Aorta (tissue), 5 donors: ENCODE measurements around the gene UBL4A. TPM values are rescaled to one million over a fixed set of nuclear protein-coding genes. Genes with fewer than 3 reads are reported as not detected.

Source experiments
- ATAC-seq: fragments of 200-7000 bp; cut with Tn5 transposase; one replicate; pipeline ENCODE4 v1.9.1; 2022; ENCODE audit warnings: moderate library complexity; ENCODE audit not compliant: low FRiP score
- DNase-seq, 2 donors: peaks; one replicate each; pipeline ENCODE4 v3.0.0-alpha.2; 2020
- H3K27ac ChIP-seq, 2 donors: one replicate each; pipeline ENCODE4 v1.5.1; 2013; ENCODE audit warnings: low read length in 2 of 2, mild to moderate bottlenecking in 2 of 2, moderate library complexity in 2 of 2, control low read depth in 1 of 2, inconsistent platforms in 1 of 2, low read depth in 1 of 2
- H3K27me3 ChIP-seq, 2 donors: one replicate each; pipeline ENCODE4 v1.6.1; 2013; ENCODE audit warnings: control low read depth in 1 of 2, low read length in 1 of 2, mild to moderate bottlenecking in 1 of 2, moderate library complexity in 1 of 2; ENCODE audit not compliant: insufficient read depth in 2 of 2, control insufficient read depth in 1 of 2
- H3K36me3 ChIP-seq, 2 donors: one replicate each; pipeline ENCODE4 v1.6.1; 2013; ENCODE audit warnings: control low read depth in 1 of 2, low read length in 1 of 2, mild to moderate bottlenecking in 1 of 2; ENCODE audit not compliant: insufficient read depth in 2 of 2, control insufficient read depth in 1 of 2
- H3K4me1 ChIP-seq, 2 donors: one replicate each; pipeline ENCODE4 v1.6.1; 2013; ENCODE audit warnings: low read length in 2 of 2, control low read depth in 1 of 2, mild to moderate bottlenecking in 1 of 2, moderate library complexity in 1 of 2; ENCODE audit not compliant: insufficient read depth in 2 of 2, control insufficient read depth in 1 of 2
- H3K4me3 ChIP-seq, 2 donors: one replicate each; pipeline ENCODE4 v1.5.1; 2013; ENCODE audit warnings: low read length in 2 of 2, control low read depth in 1 of 2, mild to moderate bottlenecking in 1 of 2
- H3K9me3 ChIP-seq: one replicate; pipeline ENCODE4 v1.6.1; 2013; ENCODE audit warnings: mild to moderate bottlenecking, low read length; ENCODE audit not compliant: control insufficient read depth
- WGBS, 2 donors: extraction: QIAGEN DNeasy Blood & Tissue Kit; methylation state at CpG; one replicate each; pipeline ENCODE4 v1.1.7; 2013; 5-methylcytosine and 5-hydroxymethylcytosine counted together
- intact Hi-C, 2 donors: fragments of 100-400 bp; cut with DNase I; formaldehyde crosslinking; loops; one replicate each; pipeline versions ENCODE4 v1.14.2 to v1.15.0; 2022
- polyA plus RNA-seq, 2 donors: library from polyadenylated mRNA; stranded (reverse); fragments of 200-250 nt; gene quantifications; one replicate each; pipeline ENCODE4 v1.2.3, GENCODE V29; 2013
- total RNA-seq, 2 donors: library from RNA; stranded (reverse); fragmentation: NEBNext Ultra II Directional; extraction: Animal tissue kit (Norgen Biotek cat#: 25700); gene quantifications; one replicate each; pipeline ENCODE4 v1.2.1, GENCODE V29; 2021
- donor health status: healthy with polysubstance abuse.
- donor health status: Bipolar disorder and iron deficiency.
- donor health status: DM: no; HTN: no; CAD: no.
- donor health status: DM: no; HTN: no; CAD: no.
- donor health status: DM: yes; HTN: yes; CAD: no.

Gene UBL4A
- total and polyA plus RNA-seq, 4 donors, result 20.5 to 27.2 (median 25.5) TPM

DNA sequence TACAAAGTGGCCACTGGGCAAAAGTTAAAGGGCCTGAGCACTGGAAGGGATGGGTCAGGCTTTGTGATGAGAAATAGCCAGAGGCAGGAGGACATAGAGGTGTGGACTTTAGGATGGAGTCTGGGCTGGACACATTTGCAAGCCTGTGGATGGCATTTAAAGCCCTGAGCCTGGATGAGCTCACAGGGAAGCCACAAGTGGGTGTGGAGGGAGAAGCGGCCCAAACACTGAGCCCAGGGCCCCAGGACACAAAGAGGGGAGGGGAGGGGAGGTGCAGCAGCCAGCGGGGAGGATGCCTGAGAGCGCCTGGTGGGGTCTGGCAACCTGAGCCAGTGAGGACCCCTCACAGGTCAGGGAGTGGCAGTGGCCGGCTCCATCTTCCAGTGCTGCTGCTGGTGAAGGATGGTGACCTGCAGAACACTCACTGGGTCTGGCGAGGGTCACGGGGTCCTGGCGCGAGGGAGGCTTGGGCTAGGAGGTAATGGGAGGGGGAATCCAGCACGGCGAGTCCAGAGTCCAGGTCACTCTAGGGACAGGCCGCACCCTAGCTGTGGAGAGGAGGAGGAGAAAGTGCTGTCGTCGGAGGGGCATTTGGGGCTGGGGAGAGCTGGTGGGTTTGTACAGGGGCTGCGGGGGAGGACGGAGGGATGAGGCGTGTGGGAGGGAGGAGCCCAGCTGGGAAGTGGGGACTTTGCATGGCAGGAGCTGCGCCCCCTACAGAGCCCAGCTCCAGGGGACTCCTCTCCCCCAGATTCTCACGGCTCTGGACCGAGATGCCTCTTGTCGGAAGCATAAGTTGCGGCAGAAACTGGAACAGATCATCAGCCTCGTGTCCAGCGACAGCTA is 14.4 kb downstream of the UBL4A start:
- ATAC-seq (no peak), DNase-seq (no peak)
- H3K4me1 ChIP-seq, result no peaks in the 10 kb centered on the region
- H3K27me3 ChIP-seq, result no peaks in the 10 kb centered on the region
- no peaks in the 10 kb centered on the region for H3K9me3 ChIP-seq
- H3K27ac ChIP-seq, result no peak overlapping the region
- no peak overlapping the region for H3K4me3 ChIP-seq
- 79 to 84% methylated on average over 23 of the region's 23 CpGs for WGBS, 2 donors
- H3K36me3 ChIP-seq, result peaks cover 0 to 11% of the 10 kb centered on the region in 2 donors
- intact Hi-C loops, result no loop called here

DNA sequence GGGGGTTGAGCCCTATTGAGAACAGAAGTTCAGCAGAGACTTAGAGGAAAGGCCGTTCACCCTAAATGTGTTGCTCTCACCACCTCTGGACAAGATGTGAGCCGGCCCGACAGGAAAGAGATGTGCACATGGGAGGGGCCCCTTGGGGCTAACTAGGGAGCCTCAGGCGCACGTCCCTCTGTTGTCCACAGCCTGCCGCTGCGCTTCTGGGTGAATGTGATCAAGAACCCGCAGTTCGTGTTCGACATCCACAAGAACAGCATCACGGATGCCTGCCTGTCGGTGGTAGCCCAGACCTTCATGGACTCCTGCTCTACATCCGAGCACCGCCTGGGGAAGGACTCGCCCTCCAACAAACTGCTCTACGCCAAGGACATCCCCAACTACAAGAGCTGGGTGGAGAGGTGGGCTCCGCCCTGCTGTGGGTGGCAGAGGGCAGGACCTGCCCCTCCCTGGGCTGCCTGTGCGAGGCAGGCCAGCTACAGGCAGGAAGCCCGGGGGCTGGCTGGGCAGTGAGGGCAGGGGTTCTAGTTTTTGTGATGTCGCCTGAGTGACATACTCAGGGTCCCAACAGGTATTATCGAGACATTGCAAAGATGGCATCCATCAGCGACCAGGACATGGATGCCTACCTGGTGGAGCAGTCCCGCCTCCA is 15.4 kb downstream of the UBL4A start:
- DNase-seq, result peak in 1 of 2 donors; percentile 70
- H3K36me3 ChIP-seq, result peaks cover 0 to 11% of the 10 kb centered on the region in 2 donors
- intact Hi-C loops, result no loop called here

DNA sequence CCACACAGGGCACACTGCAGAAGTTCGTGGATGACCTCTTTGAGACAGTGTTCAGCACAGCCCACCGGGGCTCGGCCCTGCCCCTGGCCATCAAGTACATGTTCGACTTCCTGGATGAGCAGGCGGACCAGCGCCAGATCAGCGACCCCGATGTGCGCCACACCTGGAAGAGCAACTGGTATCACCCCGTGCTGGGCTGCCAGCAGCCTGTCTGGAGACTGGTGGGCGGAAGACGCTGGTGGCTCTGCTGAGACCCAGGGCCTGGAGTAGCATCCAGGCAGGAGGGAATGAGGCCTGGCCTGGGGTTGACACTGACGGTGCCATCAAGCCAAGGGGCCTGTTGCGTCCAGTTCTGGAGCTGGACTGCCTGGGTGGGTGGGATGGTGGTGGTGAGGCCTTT is 16.0 kb downstream of the UBL4A start:
- 88 to 90% methylated on average over 14 of the region's 14 CpGs for WGBS, 2 donors
- Histone ChIP-seq H3K4me3 (no peak overlapping the region), H3K27me3 (no peaks in the 10 kb centered on the region), H3K9me3 (no peaks in the 10 kb centered on the region), H3K36me3 (peaks cover 0 to 15% of the 10 kb centered on the region in 2 donors), H3K4me1 (no peaks in the 10 kb centered on the region), H3K27ac (no peak overlapping the region)
- no peak for ATAC-seq
- intact Hi-C loops, result no loop called here
- peak in 1 of 2 donors; percentile 36 for DNase-seq

More for the DNA sequence above, 15.4 kb downstream of the UBL4A start:
- no peaks in the 10 kb centered on the region for H3K27me3 ChIP-seq
- H3K9me3 ChIP-seq, result no peaks in the 10 kb centered on the region
- ATAC-seq, result no peak
- no peaks in the 10 kb centered on the region for H3K4me1 ChIP-seq
- no peak overlapping the region for H3K27ac ChIP-seq
- 85 to 87% methylated on average over 23 of the region's 23 CpGs for WGBS, 2 donors
- no peak overlapping the region for H3K4me3 ChIP-seq

DNA sequence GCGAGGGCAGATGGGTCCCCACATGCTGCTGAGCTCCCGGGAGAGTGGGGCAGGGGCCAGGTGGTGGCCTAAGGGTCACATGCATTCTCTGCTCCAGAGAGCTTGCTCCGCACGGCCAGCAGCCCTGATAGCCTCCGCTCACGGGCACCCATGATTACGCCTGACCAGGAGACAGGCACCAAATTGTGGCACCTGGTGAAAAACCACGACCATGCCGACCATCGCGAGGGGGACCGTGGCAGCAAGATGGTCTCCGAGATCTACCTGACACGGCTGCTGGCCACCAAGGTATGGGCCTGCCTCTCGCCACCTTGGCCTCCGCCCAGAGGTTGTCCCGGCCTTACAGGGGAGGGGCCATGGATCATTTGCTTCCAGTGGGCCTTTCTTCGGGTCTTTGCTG is 16.5 kb downstream of the UBL4A start:
- 86% methylated on average over 18 of the region's 18 CpGs for WGBS, 2 donors
- DNase-seq (no peak), ATAC-seq (no peak)
- Histone ChIP-seq H3K4me3 (no peak overlapping the region), H3K27me3 (no peaks in the 10 kb centered on the region), H3K36me3 (peaks cover 0 to 16% of the 10 kb centered on the region in 2 donors), H3K27ac (no peak overlapping the region), H3K9me3 (no peaks in the 10 kb centered on the region), H3K4me1 (no peaks in the 10 kb centered on the region)
- intact Hi-C loops, result no loop called here

DNA sequence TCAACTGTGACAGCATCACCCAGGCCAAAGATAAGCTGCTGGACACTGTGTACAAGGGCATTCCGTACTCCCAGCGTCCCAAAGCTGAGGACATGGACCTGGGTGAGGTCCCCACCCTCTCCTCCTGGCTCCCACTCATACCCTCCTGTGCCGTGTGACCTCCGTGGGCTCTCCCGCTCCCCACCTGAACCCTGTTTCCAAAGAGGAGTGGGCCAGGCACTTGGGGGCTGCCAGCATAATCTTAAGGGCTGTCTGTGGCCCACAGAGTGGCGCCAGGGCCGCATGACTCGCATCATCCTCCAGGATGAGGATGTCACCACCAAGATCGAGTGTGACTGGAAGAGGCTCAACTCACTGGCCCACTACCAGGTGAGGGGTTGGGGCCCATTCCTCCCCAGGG is 17.3 kb downstream of the UBL4A start:
- Histone ChIP-seq H3K36me3 (peaks cover 0 to 16% of the 10 kb centered on the region in 2 donors), H3K9me3 (no peaks in the 10 kb centered on the region), H3K4me3 (no peak overlapping the region), H3K27me3 (no peaks in the 10 kb centered on the region), H3K27ac (no peak overlapping the region), H3K4me1 (no peaks in the 10 kb centered on the region)
- 83 to 85% methylated on average over 9 of the region's 9 CpGs for WGBS, 2 donors
- DNase-seq (no peak), ATAC-seq (no peak)
- intact Hi-C loops, result no loop called here

DNA sequence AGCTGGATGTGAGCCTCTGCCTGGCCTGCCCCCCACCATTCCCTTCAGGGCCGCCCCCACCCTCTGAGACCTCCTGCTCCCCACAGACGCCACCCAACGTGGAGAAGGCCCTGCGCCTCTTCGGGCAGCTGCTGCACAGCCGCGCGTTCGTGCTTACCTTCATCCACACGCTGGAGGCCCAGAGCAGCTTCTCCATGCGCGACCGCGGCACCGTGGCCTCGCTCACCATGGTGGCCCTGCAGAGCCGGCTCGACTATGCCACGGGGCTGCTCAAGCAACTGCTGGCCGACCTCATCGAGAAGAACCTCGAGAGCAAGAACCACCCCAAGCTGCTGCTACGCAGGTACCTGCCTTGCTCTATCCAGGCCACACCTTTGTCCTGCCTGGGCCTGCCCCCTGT is 18.2 kb downstream of the UBL4A start:
- DNase-seq (no peak), ATAC-seq (no peak)
- Histone ChIP-seq H3K9me3 (no peaks in the 10 kb centered on the region), H3K4me1 (no peaks in the 10 kb centered on the region), H3K36me3 (peaks cover 0 to 16% of the 10 kb centered on the region in 2 donors), H3K27ac (no peak overlapping the region), H3K27me3 (no peaks in the 10 kb centered on the region), H3K4me3 (no peak overlapping the region)
- WGBS, 2 donors, result 93 to 94% methylated on average over 23 of the region's 23 CpGs
- intact Hi-C loops, result no loop called here

DNA sequence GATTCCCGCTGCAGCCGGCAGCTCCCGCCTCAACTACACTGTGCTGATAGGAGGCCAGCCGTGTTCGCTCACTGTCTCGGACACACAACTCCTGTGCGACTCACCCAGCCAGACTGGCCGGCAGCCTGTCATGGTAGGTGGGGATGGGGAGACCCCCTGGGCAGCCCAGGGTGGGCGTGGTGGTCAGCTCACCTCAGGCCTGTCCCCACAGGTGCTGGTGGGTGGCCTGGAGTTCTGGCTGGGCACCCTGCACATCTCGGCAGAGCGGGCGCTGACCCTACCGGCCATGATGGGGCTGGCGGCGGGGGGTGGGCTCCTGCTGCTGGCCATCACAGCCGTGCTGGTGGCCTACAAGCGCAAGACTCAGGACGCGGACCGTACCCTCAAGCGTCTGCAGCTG is 18.9 kb downstream of the UBL4A start:
- ATAC-seq (no peak), DNase-seq (no peak)
- Histone ChIP-seq H3K9me3 (no peaks in the 10 kb centered on the region), H3K27ac (no peak overlapping the region), H3K36me3 (peaks cover 0 to 16% of the 10 kb centered on the region in 2 donors), H3K27me3 (no peaks in the 10 kb centered on the region), H3K4me3 (no peak overlapping the region), H3K4me1 (no peaks in the 10 kb centered on the region)
- WGBS, 2 donors, result 93 to 94% methylated on average over 21 of the region's 21 CpGs
- intact Hi-C loops, result no loop called here

DNA sequence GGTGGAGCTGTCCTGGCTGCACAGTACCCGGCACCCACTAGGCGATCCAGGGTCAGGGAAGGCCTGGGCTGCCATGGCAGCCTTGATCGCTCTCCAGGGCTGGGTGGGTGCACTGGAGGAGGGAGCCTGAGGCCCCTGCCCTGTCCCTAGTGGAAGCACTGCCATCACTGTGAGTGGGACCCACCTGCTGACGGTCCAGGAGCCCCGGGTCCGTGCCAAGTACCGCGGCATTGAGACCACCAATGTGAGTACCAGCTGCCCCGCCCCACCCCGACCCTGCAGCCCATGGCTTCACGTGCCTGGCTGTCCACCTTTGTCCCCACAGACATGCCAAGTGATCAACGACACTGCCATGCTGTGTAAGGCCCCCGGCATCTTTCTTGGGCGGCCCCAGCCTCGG is 19.5 kb downstream of the UBL4A start:
- peaks cover 0 to 16% of the 10 kb centered on the region in 2 donors for H3K36me3 ChIP-seq

DNA sequence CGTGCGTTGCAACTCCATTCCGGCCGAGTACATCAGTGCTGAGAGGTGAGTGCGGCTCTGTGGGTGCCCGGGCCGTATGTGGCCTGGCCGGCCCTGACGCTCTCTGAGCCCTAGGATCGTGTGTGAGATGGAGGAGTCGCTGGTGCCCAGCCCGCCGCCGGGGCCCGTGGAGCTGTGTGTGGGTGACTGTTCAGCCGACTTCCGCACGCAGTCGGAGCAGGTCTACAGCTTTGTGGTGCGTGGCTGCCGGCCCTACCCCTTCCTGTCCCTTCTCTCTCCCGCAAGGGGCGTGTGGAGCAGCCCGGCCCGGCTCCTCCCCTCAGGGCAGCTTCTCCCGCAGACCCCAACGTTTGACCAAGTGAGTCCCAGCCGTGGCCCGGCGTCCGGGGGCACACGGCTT is 20.4 kb downstream of the UBL4A start:
- ATAC-seq (no peak), DNase-seq (no peak)
- 88 to 89% methylated on average over 32 of the region's 32 CpGs for WGBS, 2 donors
- H3K9me3 ChIP-seq, result no peaks in the 10 kb centered on the region
- intact Hi-C loops, result no loop called here
- H3K4me3 ChIP-seq, result no peak overlapping the region
- no peaks in the 10 kb centered on the region for H3K4me1 ChIP-seq
- no peaks in the 10 kb centered on the region for H3K27me3 ChIP-seq
- no peak overlapping the region for H3K27ac ChIP-seq
- peaks cover 0 to 16% of the 10 kb centered on the region in 2 donors for H3K36me3 ChIP-seq

More for the DNA sequence above, 19.5 kb downstream of the UBL4A start:
- Histone ChIP-seq H3K27ac (no peak overlapping the region), H3K4me1 (no peaks in the 10 kb centered on the region), H3K27me3 (no peaks in the 10 kb centered on the region), H3K9me3 (no peaks in the 10 kb centered on the region), H3K4me3 (no peak overlapping the region)
- ATAC-seq (no peak), DNase-seq (no peak)
- WGBS, 2 donors, result 86 to 90% methylated on average over 14 to 15 of the region's 15 CpGs
- intact Hi-C loops, result no loop called here
